Gastrocnemius medialis (tissue), 4 donors: Measurements from ENCODE around the gene CLCF1. TPM values are rescaled to one million over a fixed set of nuclear protein-coding genes. Genes with fewer than 3 reads are reported as not detected.

Source experiments
- ATAC-seq, 2 donors: fragments of 150-250 bp; one replicate each; pipeline ENCODE4 v1.9.1; 2016
- DNase-seq, 2 donors: peaks; one replicate each; pipeline ENCODE4 v3.0.0-alpha.2; 2019
- H3K27ac ChIP-seq, 4 donors: fragments of 200-600 bp; sonication (generic); 1 replicate in 1 of 4; 2 replicates in 3 of 4; pipeline ENCODE4 v1.5.1; 2016 to 2018; ENCODE audit warnings: mild to moderate bottlenecking in 2 of 4, moderate library complexity in 1 of 4
- H3K27me3 ChIP-seq, 3 donors: fragments of 200-600 bp; sonication (generic) in 2 of 3; 1 replicate in 1 of 3; 2 replicates in 2 of 3; pipeline versions ENCODE4 v1.5.1 to v1.6.0; 2016 to 2019; ENCODE audit warnings: mild to moderate bottlenecking in 1 of 3, moderate library complexity in 1 of 3
- H3K36me3 ChIP-seq, 2 donors: fragments of 200-600 bp; sonication (generic) in 1 of 2; one replicate each; pipeline ENCODE4 v1.5.1; 2017 to 2018
- H3K4me1 ChIP-seq, 2 donors: fragments of 200-600 bp; sonication (generic) in 1 of 2; one replicate each; pipeline ENCODE4 v1.5.1; 2016 to 2017; ENCODE audit warnings: mild to moderate bottlenecking in 2 of 2
- H3K4me3 ChIP-seq, 4 donors: fragments of 200-600 bp; sonication (generic) in 3 of 4; 1 replicate in 1 of 4; 2 replicates in 3 of 4; pipeline ENCODE4 v1.5.1; 2016 to 2019; ENCODE audit warnings: mild to moderate bottlenecking in 2 of 4
- H3K9me3 ChIP-seq, 3 donors: fragments of 200-600 bp; sonication (generic) in 2 of 3; 1 replicate in 1 of 3; 2 replicates in 2 of 3; pipeline ENCODE4 v1.5.1; 2016 to 2019
- CTCF ChIP-seq, 5 experiments: fragments of 450-650 bp in 3 of 5; fragments of 200-600 bp in 2 of 5; sonication (generic) in 2 of 5; IDR thresholded peaks in 4 of 5; conservative IDR thresholded peaks in 1 of 5; 1 replicate in 4 of 5; 2 replicates in 1 of 5; pipeline ENCODE4 v1.5.1; 2016 to 2019; ENCODE audit warnings: antibody characterized with exemption in 5 of 5, mild to moderate bottlenecking in 3 of 5, moderate library complexity in 3 of 5
- POLR2A ChIP-seq, 2 donors: fragments of 450-650 bp; IDR thresholded peaks; one replicate each; pipeline ENCODE4 v1.6.1; 2017; ENCODE audit warnings: antibody characterized with exemption in 2 of 2, mild to moderate bottlenecking in 2 of 2, moderate library complexity in 2 of 2
- in situ Hi-C, 4 donors: fragments of 200-750 bp; cut with MboI; loops; one replicate each; pipeline versions ENCODE4 v1.15.0 to v1.8.0; 2017; ENCODE audit warnings: low sequenced_read_pairs in 4 of 4
- intact Hi-C: fragments of 100-400 bp; cut with DNase I; formaldehyde crosslinking; loops from one replicate; pipeline ENCODE4 v1.15.1; 2023; ENCODE audit warnings: low total_unique reads
- total RNA-seq, 4 donors: library from RNA; depleted of rRNA; stranded (reverse); fragments of >200 nt; gene quantifications; one replicate each; pipeline versions ENCODE4 v1.1.0 to v1.2.3, GENCODE V29; 2016

CLCF1 gene
- total RNA-seq, 4 donors from 2014 or later, result 0.24 to 2.7 (median 0.91) TPM

- ATAC-seq (no peak), DNase-seq (no peak)
- no peak for TF ChIP-seq CTCF (IDR thresholded peaks at IDR 0.05 in 4 of 5, conservative IDR thresholded peaks at IDR 0.05 in 1 of 5)
- TF ChIP-seq POLR2A (IDR thresholded peaks at IDR 0.05), result no peak
- Histone ChIP-seq H3K9me3 (no peaks in the 10 kb centered on the region), H3K4me1 (peaks cover 8 to 13% of the 10 kb centered on the region in 2 donors), H3K4me3 (no peak overlapping the region), H3K27ac (no peak overlapping the region), H3K27me3 (peaks cover 23 to 31% (median 26%) of the 10 kb centered on the region in 3 donors), H3K36me3 (no peaks in the 10 kb centered on the region)
- in situ Hi-C loops (no loop called here), intact Hi-C loops (no loop called here)
These were observed 2.8 kb upstream of the CLCF1 start for GRCh38 chr11:67376063-67376820.

- in situ Hi-C loops, result no loop called here
- Histone ChIP-seq H3K36me3 (no peaks in the 10 kb centered on the region), H3K27ac (no peak overlapping the region), H3K4me1 (peaks cover 8 to 13% of the 10 kb centered on the region in 2 donors), H3K9me3 (no peaks in the 10 kb centered on the region), H3K4me3 (no peak overlapping the region), H3K27me3 (peaks cover 23 to 39% (median 28%) of the 10 kb centered on the region in 3 donors)
- no peak for ATAC-seq
- intact Hi-C loops, result no loop called here
- DNase-seq, result no peak
- TF ChIP-seq POLR2A (IDR thresholded peaks at IDR 0.05) (no peak), CTCF (IDR thresholded peaks at IDR 0.05 in 4 of 5, conservative IDR thresholded peaks at IDR 0.05 in 1 of 5) (no peak)
These were observed 2.1 kb upstream of the CLCF1 start for GRCh38 chr11:67375320-67376055.

DNA sequence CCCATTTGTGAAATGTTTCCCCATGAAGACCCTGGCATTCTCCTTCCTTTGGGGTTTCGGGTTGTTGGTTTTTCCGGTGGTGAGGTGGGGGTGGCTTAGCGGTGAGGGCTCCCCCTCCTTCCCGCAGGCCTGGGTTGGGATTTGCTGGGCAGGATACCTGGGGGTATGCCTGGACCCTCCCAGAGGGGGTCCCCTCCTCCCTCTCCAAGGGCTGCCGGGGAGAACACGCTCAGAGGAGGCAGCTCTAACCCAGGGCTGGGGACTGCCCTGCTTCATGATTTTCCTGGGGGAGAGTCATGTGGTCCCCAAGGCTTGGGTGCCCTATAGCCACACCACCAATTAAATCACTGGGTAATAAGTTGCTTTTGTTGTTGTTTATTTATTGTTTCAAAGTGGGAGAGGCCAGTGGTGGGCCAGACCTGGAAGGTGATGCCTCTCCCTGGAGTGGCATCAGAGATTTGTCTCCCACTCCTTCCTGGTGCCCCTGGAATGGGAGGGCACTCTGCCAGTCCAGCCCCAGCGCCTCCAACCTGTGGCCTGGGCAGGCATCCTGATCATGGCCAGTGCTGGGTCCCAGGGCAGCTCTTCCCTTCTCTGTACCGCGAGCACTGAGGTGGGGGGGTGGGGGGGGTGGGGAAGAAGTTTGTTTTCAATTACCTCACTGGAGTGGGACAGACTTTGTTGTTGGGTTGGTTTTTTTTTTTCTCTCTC is 1.3 kb upstream of the CLCF1 start:
- no peaks in the 10 kb centered on the region for H3K9me3 ChIP-seq
- H3K4me3 ChIP-seq, result peak overlapping the region; percentile 58 to 75 (median 69)
- H3K27me3 ChIP-seq, result peaks cover 23 to 43% (median 29%) of the 10 kb centered on the region in 3 donors
- DNase-seq, result no peak
- intact Hi-C loops (loop anchor here (1.0 kb wide), 1 partner anchor 21 kb away; the partner anchor contains the start of gene POLD4), in situ Hi-C loops (no loop called here)
- H3K4me1 ChIP-seq, result peaks cover 8 to 13% of the 10 kb centered on the region in 2 donors
- no peak for TF ChIP-seq CTCF (IDR thresholded peaks at IDR 0.05 in 4 of 5, conservative IDR thresholded peaks at IDR 0.05 in 1 of 5)
- no peak for TF ChIP-seq POLR2A (IDR thresholded peaks at IDR 0.05)
- no peak for ATAC-seq
- H3K36me3 ChIP-seq, result no peaks in the 10 kb centered on the region
- peak overlapping the region; percentile 73 to 82 (median 78) for H3K27ac ChIP-seq

GRCh38 chr11:67373648-67374570 is 511 bp upstream of the CLCF1 start:
- Histone ChIP-seq H3K27ac (peak overlapping the region; percentile 73 to 82 (median 78)), H3K36me3 (no peaks in the 10 kb centered on the region), H3K4me1 (peaks cover 8 to 13% of the 10 kb centered on the region in 2 donors), H3K4me3 (peak overlapping the region; percentile 58 to 75 (median 69)), H3K9me3 (no peaks in the 10 kb centered on the region), H3K27me3 (peaks cover 23 to 43% (median 31%) of the 10 kb centered on the region in 3 donors)
- TF ChIP-seq POLR2A (IDR thresholded peaks at IDR 0.05) (peak; percentile 22 to 24), CTCF (IDR thresholded peaks at IDR 0.05 in 4 of 5, conservative IDR thresholded peaks at IDR 0.05 in 1 of 5) (peak; percentile 18 to 70 (median 53))
- in situ Hi-C loops (no loop called here), intact Hi-C loops (loop anchor here (1.0 kb wide), 1 partner anchor 21 kb away; the partner anchor contains the start of gene POLD4)
- DNase-seq (peak; percentile 41 to 68), ATAC-seq (peak; percentile 58 to 69)
